HG03432 (cell line): ENCODE data around the gene HMX1.

ENCODE experiments used
- ATAC-seq: cut with Tn5 transposase; IDR thresholded peaks from one replicate; pipeline ENCODE4 v1.9.1; 2021; ENCODE audit warnings: mild to moderate bottlenecking, moderate library complexity; ENCODE audit not compliant: unreplicated experiment

HMX1 gene

DNA sequence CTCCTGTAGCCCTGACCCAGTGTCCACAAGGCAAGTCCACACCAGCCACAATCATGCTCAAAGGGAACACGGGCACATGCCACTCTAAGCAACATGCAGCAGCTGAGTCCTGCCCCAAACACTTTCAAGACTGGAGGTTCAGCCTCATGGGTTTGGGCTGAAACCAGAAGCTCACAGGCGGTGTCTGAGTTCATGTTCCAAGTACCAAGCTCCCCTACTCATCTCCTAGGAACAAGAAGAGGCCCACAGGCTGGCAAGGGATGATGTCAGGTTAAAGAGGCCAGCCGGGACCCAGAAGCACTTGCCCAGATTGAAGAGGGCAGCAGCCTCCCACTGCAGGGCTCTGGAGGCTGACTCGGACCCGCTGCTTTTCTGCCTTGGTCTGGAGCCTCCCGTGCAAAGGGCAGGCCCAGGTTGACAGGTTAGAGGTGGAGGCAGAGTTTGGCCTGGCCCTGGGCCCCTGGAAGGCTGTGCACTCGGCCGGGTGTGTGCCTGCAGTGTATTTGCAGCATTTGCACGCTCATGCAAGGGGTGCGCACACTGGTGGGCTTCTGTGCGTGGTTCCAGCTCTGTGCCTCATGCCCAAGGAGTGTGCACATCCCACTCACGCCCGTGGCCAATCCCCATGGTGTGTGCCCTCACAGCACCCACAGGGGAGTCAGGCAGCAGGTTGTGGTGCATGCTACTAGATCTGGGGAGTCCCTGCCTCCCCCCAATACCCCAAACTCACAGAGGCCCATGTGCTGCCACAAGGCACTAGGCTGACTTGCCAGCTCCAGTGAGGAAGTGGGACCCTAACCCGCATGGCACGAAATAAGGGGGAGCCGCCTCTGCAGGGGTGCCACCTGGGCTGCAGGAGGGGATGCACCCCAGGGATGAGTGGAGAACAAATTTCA, 2.4 kb downstream of the HMX1 start:
- no peak for ATAC-seq

- no peak for ATAC-seq
Observed at GRCh38 chr4:8868321-8869001, 3.2 kb downstream of the HMX1 start.

DNA sequence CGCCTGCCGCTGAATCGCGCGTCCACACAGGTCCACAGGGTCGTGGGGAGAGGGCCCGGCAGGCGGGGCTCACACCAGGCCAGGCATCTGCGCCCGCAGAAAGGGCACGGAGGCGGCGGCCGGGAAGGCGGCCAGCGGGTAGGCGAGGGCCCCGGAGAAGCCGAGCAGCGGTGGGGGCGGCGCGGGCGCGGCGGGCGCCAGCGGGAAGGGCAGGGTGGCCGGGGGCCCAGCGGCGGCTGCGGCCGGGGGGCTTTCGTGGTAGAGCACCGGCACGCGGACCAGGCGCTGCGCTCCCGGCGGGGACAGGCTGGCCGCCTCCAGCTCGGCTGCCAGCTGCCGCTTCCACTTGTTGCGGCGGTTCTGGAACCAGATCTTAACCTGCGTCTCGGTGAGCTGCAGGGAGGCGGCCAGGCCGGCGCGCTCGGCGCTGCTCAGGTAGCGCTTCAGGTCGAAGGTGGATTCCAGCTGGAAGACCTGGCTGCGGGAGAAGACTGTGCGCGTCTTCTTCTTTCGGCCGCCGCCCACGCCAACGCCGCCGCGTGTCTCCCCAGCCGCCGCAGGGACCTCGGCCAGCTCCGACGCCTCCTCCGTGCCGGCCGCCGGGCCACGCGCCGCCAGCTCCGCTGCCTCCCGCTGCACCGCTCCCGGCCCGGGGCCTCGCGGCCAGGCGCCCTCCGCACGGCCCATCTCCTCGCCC, 3.9 kb downstream of the HMX1 start:
- ATAC-seq, result no peak

GRCh38 chr4:8866828-8867623, 4.6 kb downstream of the HMX1 start:
- no peak for ATAC-seq

GRCh38 chr4:8866421-8866820, 5.2 kb downstream of the HMX1 start:
- ATAC-seq, result no peak

DNA sequence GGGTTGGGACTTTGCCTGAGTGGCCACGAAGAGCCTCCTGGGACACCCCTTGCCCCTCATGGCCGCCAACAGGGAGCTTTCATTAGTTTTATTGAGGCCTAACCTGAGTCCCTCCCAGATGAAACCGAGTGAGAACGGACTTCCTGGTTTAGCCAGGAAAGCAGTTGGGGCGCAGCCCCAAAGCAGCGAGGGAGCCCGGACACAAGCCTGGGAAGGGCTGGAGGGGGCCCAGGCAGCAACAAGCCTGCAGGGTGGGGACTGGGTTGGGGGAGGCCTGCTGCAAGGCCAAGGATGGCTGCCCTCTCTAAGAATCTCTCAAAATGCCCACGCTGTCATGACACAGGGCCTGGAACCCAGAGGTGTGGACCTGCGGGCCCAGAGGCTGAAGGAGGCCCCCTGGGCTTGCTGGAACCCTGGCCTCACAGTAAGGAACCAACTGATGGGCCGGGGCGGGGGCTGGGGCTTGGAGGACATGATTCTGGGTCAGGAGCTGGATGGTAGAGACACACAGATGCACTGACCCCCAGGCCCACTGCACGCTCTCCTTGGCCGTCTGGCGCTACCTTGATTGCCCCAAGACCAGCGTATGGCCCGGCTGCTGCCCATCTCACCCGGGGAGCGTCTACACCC, 5.8 kb downstream of the HMX1 start:
- ATAC-seq, result no peak

DNA sequence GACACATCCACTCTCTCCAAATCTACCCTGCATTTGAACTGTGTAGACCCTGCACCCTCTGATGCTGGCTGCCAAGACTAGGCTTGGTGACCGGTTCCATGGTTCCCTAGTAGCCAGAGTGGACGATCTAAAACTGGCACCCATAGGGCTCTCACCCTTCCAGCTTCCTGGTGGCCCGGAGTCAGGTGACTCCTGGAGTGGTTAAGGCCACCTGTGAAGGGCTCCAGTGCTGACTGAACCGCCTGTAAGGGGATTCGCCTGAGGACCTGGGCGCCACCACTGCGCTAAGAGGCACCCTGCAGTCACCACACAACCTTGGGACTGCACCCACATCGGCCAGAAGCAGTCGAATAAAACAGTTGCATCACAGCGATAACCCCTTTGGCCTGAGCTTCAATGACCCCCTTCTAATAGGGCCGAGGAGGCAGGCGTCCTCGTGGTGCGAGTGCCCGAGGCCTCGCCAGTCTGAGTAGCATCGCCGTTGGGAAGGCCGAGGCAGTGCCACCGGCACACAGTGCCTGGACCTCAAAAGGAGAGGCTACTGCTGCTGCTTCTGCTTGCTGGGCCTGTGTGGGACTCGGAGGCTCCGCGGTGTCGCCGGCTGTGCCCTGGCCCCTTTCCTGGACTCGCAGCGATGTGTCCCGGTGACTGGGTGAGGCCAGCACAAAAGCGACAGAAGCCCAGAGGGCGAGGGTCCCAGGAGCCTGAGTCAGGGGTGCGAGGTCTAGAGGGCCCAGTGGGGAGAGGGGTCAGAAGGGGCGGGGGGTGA, 6.5 kb downstream of the HMX1 start:
- ATAC-seq, result no peak

DNA sequence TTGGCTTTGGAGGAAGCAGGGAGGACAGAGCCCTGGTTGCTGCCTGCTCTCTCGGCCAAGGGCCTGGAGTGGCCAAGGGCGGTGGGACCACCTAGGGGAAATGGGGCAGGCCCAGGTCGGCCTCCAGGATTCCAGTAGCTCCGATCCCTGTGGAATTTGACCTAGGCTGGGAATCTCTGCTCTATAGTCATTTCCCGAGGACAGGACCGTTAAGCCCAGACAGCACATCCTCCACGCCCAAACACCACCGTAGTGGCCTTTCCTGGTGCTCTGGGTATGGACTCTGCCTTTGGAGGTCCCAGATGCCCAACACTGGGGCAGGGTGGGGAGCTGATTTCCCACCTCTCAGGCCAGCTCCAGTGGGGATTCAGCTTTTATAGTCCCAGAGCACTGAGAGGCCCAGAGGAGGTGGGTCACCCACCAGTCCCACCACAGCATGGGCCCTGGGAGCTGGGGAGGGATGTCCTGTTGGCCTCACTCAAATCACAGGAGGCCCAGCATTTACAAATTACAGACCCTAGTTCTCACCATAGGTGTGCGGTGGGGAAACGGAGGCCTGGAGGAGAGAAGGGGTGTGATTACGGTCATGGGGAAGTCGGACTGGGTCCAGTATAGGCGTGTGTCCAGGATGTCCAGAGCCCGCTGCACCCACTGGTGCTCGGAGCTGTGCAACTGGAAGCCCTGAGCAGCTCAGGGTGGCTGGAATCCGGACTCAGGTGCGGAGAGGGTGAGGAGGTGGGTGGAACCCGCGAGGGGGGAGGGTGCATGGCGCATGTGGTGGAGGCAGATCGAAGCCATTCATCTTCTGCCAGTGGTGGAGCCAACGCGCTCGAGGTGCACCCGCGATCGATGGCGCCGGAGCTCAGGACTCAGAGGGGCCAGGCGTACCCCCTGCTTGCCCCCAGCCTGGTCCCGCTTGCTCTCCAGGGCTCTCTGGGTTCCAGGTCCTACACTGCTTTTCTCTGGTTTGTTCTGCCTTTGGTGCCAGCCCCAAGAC, 7.7 kb downstream of the HMX1 start:
- no peak for ATAC-seq

DNA sequence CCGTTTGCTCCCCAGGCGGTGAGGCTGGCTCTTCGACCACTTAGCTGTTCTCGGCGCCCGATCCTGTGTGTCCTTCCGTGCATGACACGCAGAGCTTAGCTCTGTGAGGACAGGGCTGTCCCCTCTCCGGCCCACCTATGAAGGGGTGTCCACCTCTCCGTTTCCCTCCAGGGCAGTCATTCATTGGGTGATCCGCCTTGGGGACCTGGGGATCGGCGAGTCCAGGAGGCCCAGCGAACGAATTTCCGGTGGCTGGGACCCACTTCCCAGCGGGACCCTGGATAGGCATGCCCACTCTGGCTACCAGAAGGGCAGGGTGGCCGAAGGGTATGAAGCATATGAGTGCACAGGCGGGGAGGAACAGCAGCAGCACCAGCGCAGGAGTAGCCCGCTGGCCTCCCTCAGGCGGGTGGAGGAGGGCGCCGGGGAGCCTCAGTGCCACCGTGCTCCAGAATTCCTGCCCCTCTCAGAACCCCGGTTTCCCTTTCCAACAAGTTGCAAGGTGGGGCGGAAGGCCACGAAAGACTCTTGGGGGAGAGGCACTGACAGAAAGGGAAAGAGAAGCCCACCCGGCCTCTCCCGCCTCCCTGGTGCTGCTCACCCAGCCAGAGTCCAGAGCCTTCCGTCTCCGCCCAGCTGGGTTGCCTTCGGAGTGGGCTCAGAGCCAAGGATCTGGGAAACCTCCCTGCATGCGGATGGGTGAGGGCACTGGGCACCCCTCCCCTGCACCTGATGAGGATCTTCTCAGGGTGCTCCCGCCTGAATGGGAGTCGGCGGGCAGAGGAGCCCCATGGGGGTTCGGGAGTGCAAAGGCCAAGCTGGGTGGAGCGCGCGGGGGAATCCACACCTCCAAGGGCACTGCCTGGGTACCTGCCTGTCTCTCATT, 8.6 kb downstream of the HMX1 start:
- no peak for ATAC-seq

- no peak for ATAC-seq
Observed at GRCh38 chr4:8862334-8862733, 9.3 kb downstream of the HMX1 start.

GRCh38 chr4:8861576-8862295, 9.9 kb downstream of the HMX1 start:
- no peak for ATAC-seq

DNA sequence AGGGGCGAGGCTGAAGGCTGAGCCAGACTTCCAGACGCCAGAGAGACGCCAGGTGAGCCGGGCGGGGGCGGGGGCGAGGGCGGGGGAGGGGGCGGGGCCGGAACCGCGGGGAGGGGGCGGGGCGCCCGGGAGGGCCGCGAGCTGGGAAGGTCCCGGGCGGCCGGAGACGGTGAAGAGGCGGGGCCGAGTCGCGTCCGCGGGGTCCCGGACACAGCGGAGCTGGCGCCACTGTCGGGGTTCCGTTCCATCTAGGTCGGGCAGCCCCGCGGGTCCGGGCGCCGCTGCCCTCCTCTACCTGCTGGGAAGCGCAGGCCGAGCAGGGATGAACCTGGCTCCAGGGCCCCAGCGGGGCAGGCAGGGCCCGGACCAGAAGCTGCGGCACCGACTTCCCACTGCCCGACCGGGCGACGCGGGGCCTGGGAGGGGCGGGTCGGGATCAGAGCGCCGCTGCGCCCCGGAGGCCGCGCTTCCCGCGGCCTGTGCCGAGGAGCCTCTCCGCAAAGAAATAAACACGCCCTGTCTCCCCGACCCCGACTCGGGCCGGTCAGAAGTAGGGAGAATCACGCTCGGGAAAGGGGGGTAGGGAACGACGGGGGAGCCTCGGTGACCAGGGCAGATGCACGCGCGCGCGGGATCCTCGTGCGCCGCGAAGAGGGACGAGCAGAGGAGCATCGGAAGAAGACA, 10.6 kb downstream of the HMX1 start:
- no peak for ATAC-seq

- no peak for ATAC-seq
Observed at GRCh38 chr4:8860096-8860891, 11.3 kb downstream of the HMX1 start.

GRCh38 chr4:8859550-8860095, 12.0 kb downstream of the HMX1 start:
- ATAC-seq, result no peak

DNA sequence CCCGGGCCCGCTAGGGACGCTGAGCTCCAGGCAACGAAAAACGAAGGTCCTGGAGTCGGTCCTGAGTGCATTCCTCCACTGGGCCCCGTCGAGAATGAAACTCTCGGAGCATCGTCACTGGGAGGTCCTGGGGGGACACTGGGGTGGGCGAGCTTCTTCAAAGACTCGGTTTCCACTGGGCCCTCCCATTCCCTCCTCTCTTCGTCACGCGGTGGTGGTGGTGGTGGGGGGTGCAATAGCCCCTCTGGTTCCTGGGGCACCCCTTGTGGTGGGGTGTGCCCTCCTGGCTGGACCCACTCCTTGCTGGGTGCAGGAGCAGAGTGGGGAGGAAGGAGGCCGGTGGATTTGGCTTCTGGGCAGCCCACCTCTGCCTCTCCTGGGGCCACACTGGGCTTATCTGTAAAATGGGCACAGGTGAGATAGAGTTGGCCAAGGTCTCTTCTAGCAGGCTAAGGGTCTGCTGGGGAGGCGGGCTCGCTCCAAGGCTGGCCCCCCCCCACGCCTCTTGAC, 12.9 kb downstream of the HMX1 start:
- no peak for ATAC-seq
